Measurements from ENCODE around the gene BCKDHB.
"Not testable (repeated sequence)": the region's sequence is repeated elsewhere in the genome, so short reads cannot be mapped to it uniquely, and the experiment has no call there.

Gene BCKDHB

DNA sequence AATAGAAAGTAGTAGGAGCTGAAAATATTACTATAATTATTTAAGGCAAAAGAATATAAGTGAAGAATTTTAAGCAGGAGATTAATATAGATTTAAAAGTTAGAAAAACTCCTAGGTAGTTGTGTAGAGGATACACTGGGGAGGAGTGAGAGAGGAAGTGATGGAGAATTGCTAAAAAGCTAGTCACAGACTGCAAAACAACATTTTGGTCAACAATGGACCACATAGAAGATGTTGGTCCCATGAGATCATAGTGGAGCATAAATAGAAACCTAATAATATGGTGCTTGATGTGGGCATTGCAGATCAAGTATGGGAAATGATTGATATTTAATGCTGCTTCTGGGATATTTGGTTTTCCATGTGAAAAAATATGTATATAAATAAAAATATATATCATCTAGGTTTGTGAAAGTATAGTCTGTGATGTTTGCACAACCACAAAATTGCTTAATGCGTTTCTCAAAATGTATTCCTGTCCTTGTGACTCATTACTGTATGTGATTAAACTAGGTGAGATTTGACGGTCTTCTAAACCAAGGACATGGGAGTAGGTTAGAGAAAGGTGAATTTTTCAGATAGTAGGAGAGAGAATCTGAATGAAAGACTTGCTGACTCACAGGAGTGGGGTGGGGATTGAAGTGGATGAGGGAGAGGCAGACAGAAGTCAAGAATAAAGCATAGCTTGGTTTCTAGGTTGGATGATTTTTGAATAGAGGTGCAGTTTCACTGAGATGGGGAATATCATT is 174.0 kb downstream of the BCKDHB start:
- Histone ChIP-seq H3K4me3 (ENCODE audit: low read depth, low read length) (no peak overlapping the region), H3K4me1 (ENCODE audit: control insufficient read depth, insufficient read depth, low read length, unreplicated experiment) (peaks cover 6% of the 10 kb centered on the region), H3K27ac (ENCODE audit: low read depth, low read length) (no peak overlapping the region), H3K27me3 (ENCODE audit: insufficient read depth, low read length) (no peaks in the 10 kb centered on the region), H3K79me2 (ENCODE audit: control insufficient read depth, insufficient read depth, low read length, unreplicated experiment) (no peaks in the 10 kb centered on the region), H2AFZ (ENCODE audit: low read length, unreplicated experiment) (no peak overlapping the region), H3K36me3 (ENCODE audit: insufficient read depth, low read length) (no peaks in the 10 kb centered on the region)

DNA sequence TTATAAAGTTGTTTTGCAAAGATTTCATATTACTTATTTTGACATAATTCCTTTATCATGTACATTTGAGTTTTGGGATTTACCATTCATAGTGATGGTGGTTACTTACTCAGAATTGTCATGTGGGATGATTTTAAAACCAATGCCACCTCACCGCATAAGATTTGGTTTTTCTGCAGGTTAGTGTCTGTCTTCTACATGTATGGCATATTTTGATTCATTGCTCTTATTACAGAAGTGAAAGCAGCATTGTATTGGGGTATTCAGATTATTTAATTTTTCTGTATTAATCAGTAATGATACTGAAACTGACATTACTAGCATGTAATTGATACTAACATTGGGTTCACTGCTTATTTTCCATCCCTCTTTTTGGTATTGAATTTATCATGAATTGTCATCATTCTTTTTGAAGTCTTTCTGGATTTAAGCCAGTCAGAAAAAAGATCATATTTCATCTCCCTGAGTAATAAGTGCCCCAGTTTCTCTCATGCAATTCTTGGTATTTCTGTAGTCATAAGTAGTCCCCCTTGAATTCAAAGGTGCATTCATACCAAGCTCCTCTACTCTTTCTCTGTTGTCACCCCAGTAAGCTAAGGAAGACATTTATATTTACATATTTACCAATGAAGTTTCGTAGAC is 176.6 kb downstream of the BCKDHB start:
- peaks cover 6% of the 10 kb centered on the region for H3K4me1 ChIP-seq (ENCODE audit: control insufficient read depth, insufficient read depth, low read length, unreplicated experiment)
- H3K27ac ChIP-seq (ENCODE audit: low read depth, low read length) = no peak overlapping the region
- no peaks in the 10 kb centered on the region for H3K27me3 ChIP-seq (ENCODE audit: insufficient read depth, low read length)
- H3K36me3 ChIP-seq (ENCODE audit: insufficient read depth, low read length) = no peaks in the 10 kb centered on the region
- H3K79me2 ChIP-seq (ENCODE audit: control insufficient read depth, insufficient read depth, low read length, unreplicated experiment) = no peaks in the 10 kb centered on the region
- no peak overlapping the region for H3K4me3 ChIP-seq (ENCODE audit: low read depth, low read length)
- H2AFZ ChIP-seq (ENCODE audit: low read length, unreplicated experiment) = no peak overlapping the region

DNA sequence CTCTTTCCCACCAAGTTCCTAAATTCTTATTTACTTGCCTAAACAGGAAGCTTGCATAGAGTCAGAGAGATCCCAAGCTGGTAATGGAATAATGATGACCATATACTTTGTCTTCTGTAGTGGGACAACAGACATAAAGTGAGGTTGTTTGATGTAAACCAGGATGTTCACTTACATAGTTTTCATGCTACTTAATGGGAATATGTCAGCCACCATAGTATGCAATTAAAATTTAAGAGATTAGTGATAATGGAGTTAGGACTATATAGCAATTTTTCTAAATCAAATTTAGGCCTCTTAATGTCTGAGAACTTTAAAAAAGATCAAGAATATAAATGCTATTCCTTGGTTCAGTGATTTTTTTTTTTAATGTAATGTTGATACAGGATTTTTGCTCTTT is 180.6 kb downstream of the BCKDHB start:
- peaks cover 6% of the 10 kb centered on the region for H3K4me1 ChIP-seq (ENCODE audit: control insufficient read depth, insufficient read depth, low read length, unreplicated experiment)

DNA sequence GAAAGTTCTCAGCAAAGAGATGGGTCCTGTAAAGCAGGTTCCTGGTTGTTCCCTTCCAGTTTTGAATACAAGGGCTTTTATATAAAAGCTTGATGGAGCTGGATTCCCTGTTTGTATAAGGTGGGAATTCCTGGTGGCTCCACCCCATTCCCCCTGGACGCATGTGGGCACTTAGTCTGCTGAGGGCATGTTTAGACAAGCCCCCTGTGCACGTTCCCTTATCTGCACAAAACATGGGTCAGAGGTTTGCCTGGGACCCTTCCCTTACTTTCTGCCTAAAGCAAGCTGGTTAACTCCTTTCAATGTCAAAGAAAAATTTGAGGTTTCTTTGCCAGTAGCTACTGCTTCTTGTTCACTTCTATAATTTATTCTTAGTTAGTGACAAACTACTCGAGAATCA is 181.1 kb downstream of the BCKDHB start:
- H3K4me1 ChIP-seq (ENCODE audit: control insufficient read depth, insufficient read depth, low read length, unreplicated experiment) = peaks cover 6% of the 10 kb centered on the region
- H3K27ac ChIP-seq (ENCODE audit: low read depth, low read length) = no peak overlapping the region
- no peaks in the 10 kb centered on the region for H3K79me2 ChIP-seq (ENCODE audit: control insufficient read depth, insufficient read depth, low read length, unreplicated experiment)
- no peak overlapping the region for H2AFZ ChIP-seq (ENCODE audit: low read length, unreplicated experiment)
- no peak overlapping the region for H3K4me3 ChIP-seq (ENCODE audit: low read depth, low read length)
- H3K36me3 ChIP-seq (ENCODE audit: insufficient read depth, low read length) = no peaks in the 10 kb centered on the region
- H3K27me3 ChIP-seq (ENCODE audit: insufficient read depth, low read length) = no peaks in the 10 kb centered on the region

More for the DNA sequence above, 180.6 kb downstream of the BCKDHB start:
- Histone ChIP-seq H3K27ac (ENCODE audit: low read depth, low read length) (no peak overlapping the region), H3K79me2 (ENCODE audit: control insufficient read depth, insufficient read depth, low read length, unreplicated experiment) (no peaks in the 10 kb centered on the region), H3K36me3 (ENCODE audit: insufficient read depth, low read length) (no peaks in the 10 kb centered on the region), H3K4me3 (ENCODE audit: low read depth, low read length) (no peak overlapping the region), H2AFZ (ENCODE audit: low read length, unreplicated experiment) (no peak overlapping the region), H3K27me3 (ENCODE audit: insufficient read depth, low read length) (no peaks in the 10 kb centered on the region)

- no peaks in the 10 kb centered on the region for H3K79me2 ChIP-seq (ENCODE audit: control insufficient read depth, insufficient read depth, low read length, unreplicated experiment)
- no peak overlapping the region for H3K27ac ChIP-seq (ENCODE audit: low read depth, low read length)
- H3K27me3 ChIP-seq (ENCODE audit: insufficient read depth, low read length) = no peaks in the 10 kb centered on the region
- H3K4me1 ChIP-seq (ENCODE audit: control insufficient read depth, insufficient read depth, low read length, unreplicated experiment) = no peaks in the 10 kb centered on the region
- no peak overlapping the region for H2AFZ ChIP-seq (ENCODE audit: low read length, unreplicated experiment)
- H3K36me3 ChIP-seq (ENCODE audit: insufficient read depth, low read length) = no peaks in the 10 kb centered on the region
- no peak overlapping the region for H3K4me3 ChIP-seq (ENCODE audit: low read depth, low read length)
Measured at GRCh38 chr6:80289727-80290126, 183.3 kb downstream of the BCKDHB start.

GRCh38 chr6:80294531-80294930 is 188.1 kb downstream of the BCKDHB start:
- H3K4me3 ChIP-seq (ENCODE audit: low read depth, low read length); H3K79me2 ChIP-seq (ENCODE audit: control insufficient read depth, insufficient read depth, low read length, unreplicated experiment); H3K27me3 ChIP-seq (ENCODE audit: insufficient read depth, low read length); H3K27ac ChIP-seq (ENCODE audit: low read depth, low read length); H2AFZ ChIP-seq (ENCODE audit: low read length, unreplicated experiment); H3K4me1 ChIP-seq (ENCODE audit: control insufficient read depth, insufficient read depth, low read length, unreplicated experiment); H3K36me3 ChIP-seq (ENCODE audit: insufficient read depth, low read length): not testable (repeated sequence)

- Histone ChIP-seq H2AFZ (ENCODE audit: low read length, unreplicated experiment) (no peak overlapping the region), H3K27me3 (ENCODE audit: insufficient read depth, low read length) (no peaks in the 10 kb centered on the region), H3K4me3 (ENCODE audit: low read depth, low read length) (no peak overlapping the region), H3K4me1 (ENCODE audit: control insufficient read depth, insufficient read depth, low read length, unreplicated experiment) (no peaks in the 10 kb centered on the region), H3K79me2 (ENCODE audit: control insufficient read depth, insufficient read depth, low read length, unreplicated experiment) (no peaks in the 10 kb centered on the region), H3K36me3 (ENCODE audit: insufficient read depth, low read length) (0 out of 2 replicates have a peak, but pooled peaks cover 3% of the 10 kb centered on the region), H3K27ac (ENCODE audit: low read depth, low read length) (no peak overlapping the region)
Measured at GRCh38 chr6:80302716-80303115, 196.2 kb downstream of the BCKDHB start.

GRCh38 chr6:80304014-80304413 is 197.5 kb downstream of the BCKDHB start:
- Histone ChIP-seq H2AFZ (ENCODE audit: low read length, unreplicated experiment) (no peak overlapping the region), H3K27me3 (ENCODE audit: insufficient read depth, low read length) (no peaks in the 10 kb centered on the region), H3K79me2 (ENCODE audit: control insufficient read depth, insufficient read depth, low read length, unreplicated experiment) (no peaks in the 10 kb centered on the region), H3K4me1 (ENCODE audit: control insufficient read depth, insufficient read depth, low read length, unreplicated experiment) (no peaks in the 10 kb centered on the region), H3K36me3 (ENCODE audit: insufficient read depth, low read length) (0 out of 2 replicates have a peak, but pooled peaks cover 3% of the 10 kb centered on the region), H3K27ac (ENCODE audit: low read depth, low read length) (no peak overlapping the region), H3K4me3 (ENCODE audit: low read depth, low read length) (no peak overlapping the region)

GRCh38 chr6:80314531-80314930 is 208.1 kb downstream of the BCKDHB start:
- Histone ChIP-seq H3K4me1 (ENCODE audit: control insufficient read depth, insufficient read depth, low read length, unreplicated experiment) (peaks cover 4% of the 10 kb centered on the region), H3K27me3 (ENCODE audit: insufficient read depth, low read length) (no peaks in the 10 kb centered on the region), H3K36me3 (ENCODE audit: insufficient read depth, low read length) (no peaks in the 10 kb centered on the region), H3K27ac (ENCODE audit: low read depth, low read length) (no peak overlapping the region), H2AFZ (ENCODE audit: low read length, unreplicated experiment) (no peak overlapping the region), H3K79me2 (ENCODE audit: control insufficient read depth, insufficient read depth, low read length, unreplicated experiment) (no peaks in the 10 kb centered on the region), H3K4me3 (ENCODE audit: low read depth, low read length) (no peak overlapping the region)

GRCh38 chr6:80316686-80317231 is 210.3 kb downstream of the BCKDHB start:
- no peaks in the 10 kb centered on the region for H3K79me2 ChIP-seq (ENCODE audit: control insufficient read depth, insufficient read depth, low read length, unreplicated experiment)
- H2AFZ ChIP-seq (ENCODE audit: low read length, unreplicated experiment) = no peak overlapping the region
- no peak overlapping the region for H3K27ac ChIP-seq (ENCODE audit: low read depth, low read length)
- H3K4me1 ChIP-seq (ENCODE audit: control insufficient read depth, insufficient read depth, low read length, unreplicated experiment) = peaks cover 4% of the 10 kb centered on the region
- H3K27me3 ChIP-seq (ENCODE audit: insufficient read depth, low read length) = no peaks in the 10 kb centered on the region
- no peak overlapping the region for H3K4me3 ChIP-seq (ENCODE audit: low read depth, low read length)
- H3K36me3 ChIP-seq (ENCODE audit: insufficient read depth, low read length) = no peaks in the 10 kb centered on the region

DNA sequence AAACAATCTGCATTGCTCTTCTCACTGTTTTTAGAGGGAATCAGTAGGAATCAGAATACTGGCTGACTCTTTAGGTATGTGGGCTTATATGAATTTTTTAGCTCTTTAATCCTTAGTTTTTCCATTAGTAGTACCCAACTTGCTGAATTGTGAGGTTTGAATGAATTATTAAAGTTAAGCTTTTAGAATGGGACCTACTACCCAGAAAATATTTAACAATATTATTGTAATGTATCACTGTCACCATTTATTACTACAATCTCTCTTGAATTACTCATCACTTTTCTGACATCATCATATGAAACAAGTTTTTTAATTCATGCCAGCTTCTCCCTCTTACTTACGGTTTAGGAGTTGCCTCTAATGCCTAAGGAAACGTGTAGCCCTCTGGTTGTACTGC is 212.7 kb downstream of the BCKDHB start:
- Histone ChIP-seq H3K79me2 (ENCODE audit: control insufficient read depth, insufficient read depth, low read length, unreplicated experiment) (no peaks in the 10 kb centered on the region), H3K27ac (ENCODE audit: low read depth, low read length) (peak overlapping the region; percentile 48; the same call in 1 of the 2 replicates), H3K27me3 (ENCODE audit: insufficient read depth, low read length) (no peaks in the 10 kb centered on the region), H3K4me3 (ENCODE audit: low read depth, low read length) (no peak overlapping the region), H3K36me3 (ENCODE audit: insufficient read depth, low read length) (no peaks in the 10 kb centered on the region), H3K4me1 (ENCODE audit: control insufficient read depth, insufficient read depth, low read length, unreplicated experiment) (peaks cover 4% of the 10 kb centered on the region), H2AFZ (ENCODE audit: low read length, unreplicated experiment) (no peak overlapping the region)
